Measurements from ENCODE around the gene DCPS.
"Not testable (repeated sequence)": the region's sequence is repeated elsewhere in the genome, so short reads cannot be mapped to it uniquely, and the experiment has no call there.

DNA sequence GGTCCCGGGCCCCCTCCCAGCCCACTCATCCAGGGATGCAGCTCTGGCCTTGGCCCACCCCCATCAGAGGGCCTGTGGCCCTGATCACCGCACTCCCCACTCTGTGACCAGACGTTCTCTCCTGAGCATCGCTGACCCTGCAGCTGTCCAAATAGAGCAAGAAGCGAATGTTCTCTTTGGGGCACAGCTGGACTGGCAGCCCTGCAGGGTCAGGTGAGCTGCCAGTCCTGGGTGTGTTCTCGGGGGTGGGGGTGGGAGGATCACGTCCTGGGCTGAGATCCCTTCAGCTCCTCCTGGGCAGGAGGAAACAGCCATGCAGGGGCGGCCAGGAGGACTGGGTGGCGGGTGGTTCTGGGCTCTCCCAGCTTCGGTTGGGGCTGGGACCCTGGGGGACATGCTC lies 78.1 kb downstream of the DCPS start:
- TF ChIP-seq CTCF, EZH2phosphoT487 (IDR thresholded peaks at IDR 0.05): not testable (repeated sequence)
